ENCODE data around the gene SDHAF4. TPM values are rescaled to one million over a fixed set of nuclear protein-coding genes. Genes with fewer than 3 reads are reported as not detected.

Gene SDHAF4
- total RNA-seq, 1 experiment from 2014 or later: 29.1 TPM

GRCh38 chr6:70633870-70634269 is 67.1 kb downstream of the SDHAF4 start:
- no peak overlapping the region for H3K4me2 ChIP-seq
- H3K27me3 ChIP-seq (ENCODE audit: insufficient read depth, low read depth): no peaks in the 10 kb centered on the region
- H3F3A ChIP-seq (ENCODE audit: insufficient read depth, low read depth): no peaks in the 10 kb centered on the region
- no peak overlapping the region for H2AFZ ChIP-seq
- H3K4me1 ChIP-seq (replicated peaks; ENCODE audit: insufficient read depth): no peaks in the 10 kb centered on the region
- H3K9me3 ChIP-seq (ENCODE audit: insufficient read depth, low read depth): no peaks in the 10 kb centered on the region
- intact Hi-C loops (cut with micrococcal nuclease; ENCODE audit: unreplicated experiment): no loop called here
- H3K36me3 ChIP-seq (ENCODE audit: low read depth): no peaks in the 10 kb centered on the region
- no peak for DNase-seq
- ChIA-PET CTCF (no interaction called here), POLR2A (ENCODE audit: unreplicated experiment) (no interaction called here)
- no peak overlapping the region for H3K4me3 ChIP-seq
- H3K27ac ChIP-seq: no peak overlapping the region
- TF ChIP-seq CTCF (conservative IDR thresholded peaks at IDR 0.05) (no peak), EZH2 (IDR thresholded peaks at IDR 0.05; ENCODE audit: low read depth) (no peak)
- no peaks in the 10 kb centered on the region for H4K20me1 ChIP-seq (ENCODE audit: insufficient read depth)
- no peaks in the 10 kb centered on the region for H3K79me2 ChIP-seq (ENCODE audit: low read depth)
- H3K9me2 ChIP-seq (ENCODE audit: insufficient read depth): no peaks in the 10 kb centered on the region
- BruUV-seq (replicated peaks): no TSS peak

GRCh38 chr6:70636596-70636995 is 69.9 kb downstream of the SDHAF4 start:
- Histone ChIP-seq H3K9me3 (ENCODE audit: insufficient read depth, low read depth) (no peaks in the 10 kb centered on the region), H3K79me2 (ENCODE audit: low read depth) (no peaks in the 10 kb centered on the region), H3K4me2 (no peak overlapping the region), H3K27me3 (ENCODE audit: insufficient read depth, low read depth) (no peaks in the 10 kb centered on the region), H3F3A (ENCODE audit: insufficient read depth, low read depth) (no peaks in the 10 kb centered on the region), H3K4me1 (replicated peaks; ENCODE audit: insufficient read depth) (no peaks in the 10 kb centered on the region), H2AFZ (no peak overlapping the region), H3K27ac (no peak overlapping the region), H3K9me2 (ENCODE audit: insufficient read depth) (no peaks in the 10 kb centered on the region), H3K36me3 (ENCODE audit: low read depth) (no peaks in the 10 kb centered on the region), H4K20me1 (ENCODE audit: insufficient read depth) (no peaks in the 10 kb centered on the region), H3K4me3 (no peak overlapping the region)
- POLR2A ChIA-PET (ENCODE audit: unreplicated experiment): no interaction called here
- TF ChIP-seq CTCF (conservative IDR thresholded peaks at IDR 0.05) (no peak), EZH2 (IDR thresholded peaks at IDR 0.05; ENCODE audit: low read depth) (no peak)
- intact Hi-C loops (cut with micrococcal nuclease; ENCODE audit: unreplicated experiment): no loop called here
- DNase-seq: no peak
- no TSS peak for BruUV-seq (replicated peaks)
- CTCF ChIA-PET: no interaction called here

GRCh38 chr6:70638468-70638867 is 71.7 kb downstream of the SDHAF4 start:
- BruUV-seq (replicated peaks): no TSS peak
- Histone ChIP-seq H3K36me3 (ENCODE audit: low read depth) (no peaks in the 10 kb centered on the region), H3K9me2 (ENCODE audit: insufficient read depth) (no peaks in the 10 kb centered on the region), H2AFZ (no peak overlapping the region), H3K27me3 (ENCODE audit: insufficient read depth, low read depth) (no peaks in the 10 kb centered on the region), H3K27ac (no peak overlapping the region), H3K9me3 (ENCODE audit: insufficient read depth, low read depth) (no peaks in the 10 kb centered on the region), H3K79me2 (ENCODE audit: low read depth) (no peaks in the 10 kb centered on the region), H3K4me2 (no peak overlapping the region), H4K20me1 (ENCODE audit: insufficient read depth) (no peaks in the 10 kb centered on the region), H3K4me3 (no peak overlapping the region), H3F3A (ENCODE audit: insufficient read depth, low read depth) (no peaks in the 10 kb centered on the region), H3K4me1 (replicated peaks; ENCODE audit: insufficient read depth) (no peaks in the 10 kb centered on the region)
- TF ChIP-seq CTCF (conservative IDR thresholded peaks at IDR 0.05) (no peak), EZH2 (IDR thresholded peaks at IDR 0.05; ENCODE audit: low read depth) (no peak)
- ChIA-PET POLR2A (ENCODE audit: unreplicated experiment) (no interaction called here), CTCF (no interaction called here)
- no peak for DNase-seq
- intact Hi-C loops (cut with micrococcal nuclease; ENCODE audit: unreplicated experiment): no loop called here

Other genes with a start within 250 kb of the SDHAF4 start
- gene FAM135A, start 153.4 kb upstream of the SDHAF4 start, total RNA-seq (2021): 16.0 and 16.7 TPM in 2 replicates
- 20.6 and 29.3 TPM in 2 replicates for gene SMAP1, start 101.0 kb downstream of the SDHAF4 start, total RNA-seq (2021)

Measured in PC-9 (cell line).